Left colon (tissue), 2 donors: ENCODE data around the gene NTHL1. TPM values are rescaled to one million over a fixed set of nuclear protein-coding genes. Genes with fewer than 3 reads are reported as not detected.
"Not testable (repeated sequence)": the region's sequence is repeated elsewhere in the genome, so short reads cannot be mapped to it uniquely, and the experiment has no call there.

ENCODE experiments used
- ATAC-seq: fragments of 200-7000 bp; cut with Tn5 transposase; one replicate; pipeline ENCODE4 v1.9.1; 2020; ENCODE audit warnings: mild to moderate bottlenecking, moderate library complexity
- DNase-seq, 2 donors: peaks; one replicate each; pipeline ENCODE4 v3.0.0-alpha.2; 2020
- intact Hi-C, 2 donors: fragments of 100-400 bp; cut with DNase I in 1 of 2; cut with micrococcal nuclease in 1 of 2; formaldehyde crosslinking; loops; one replicate each; pipeline versions ENCODE4 v1.11.2 to v1.14.0; 2022; cut with DNase I, micrococcal nuclease
- total RNA-seq, 2 donors: library from RNA; stranded (reverse); fragmentation: NEBNext Ultra II Directional; extraction: Animal tissue kit (Norgen Biotek cat#: 25700); gene quantifications; one replicate each; pipeline ENCODE4 v1.2.1, GENCODE V29; 2021
- donor health status: DM: no; HTN: no; CAD: no.
- donor health status: DM: yes; HTN: yes; CAD: no.

Gene NTHL1
- total RNA-seq, 2 donors from 2014 or later: 27.3 to 29.5 TPM

DNA sequence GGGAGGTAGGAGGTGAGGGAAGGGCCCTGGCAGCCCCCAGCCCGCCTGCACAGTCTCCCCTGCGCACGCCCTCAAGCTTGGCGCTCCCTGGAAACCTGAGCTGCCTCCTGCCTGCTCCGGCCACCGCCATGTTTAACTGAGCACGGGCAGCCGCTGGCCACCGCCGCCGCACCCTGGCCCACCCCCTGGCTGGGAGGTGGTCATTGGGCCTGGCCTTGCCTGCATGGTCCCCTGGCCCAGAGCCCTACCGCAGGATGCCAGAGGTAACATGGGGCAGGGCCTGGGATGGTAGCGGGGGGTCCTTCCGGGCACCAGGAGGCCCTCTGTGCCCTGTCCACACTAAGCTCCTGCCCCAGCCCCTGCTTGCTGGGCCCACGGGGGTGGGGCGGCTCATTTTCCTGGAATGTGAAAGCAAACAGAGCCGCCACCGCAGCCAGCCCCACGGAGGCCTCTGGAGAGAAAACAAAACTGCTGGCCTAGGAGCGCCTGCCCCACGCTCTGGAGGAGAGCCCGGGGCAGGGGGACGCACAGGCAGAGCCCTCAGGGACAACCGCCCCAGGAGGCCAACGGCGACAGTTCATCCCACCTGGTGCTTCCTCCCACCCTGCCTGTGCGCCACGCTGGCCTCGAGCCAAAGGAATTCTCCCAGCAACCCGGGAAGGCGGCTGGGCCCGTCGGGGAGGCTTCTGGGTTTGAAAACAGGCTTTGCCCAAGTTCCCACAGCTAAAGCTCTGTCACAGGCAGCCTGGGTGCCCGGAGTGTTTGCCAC, 12.0 kb downstream of the NTHL1 start:
- ATAC-seq: peak; percentile 4
- peak in 1 of 2 donors; percentile 62 for DNase-seq
- intact Hi-C loops: no loop called here

GRCh38 chr16:2034696-2035430, 12.8 kb downstream of the NTHL1 start:
- intact Hi-C loops: no loop called here
- ATAC-seq (no peak), DNase-seq (no peak)

DNA sequence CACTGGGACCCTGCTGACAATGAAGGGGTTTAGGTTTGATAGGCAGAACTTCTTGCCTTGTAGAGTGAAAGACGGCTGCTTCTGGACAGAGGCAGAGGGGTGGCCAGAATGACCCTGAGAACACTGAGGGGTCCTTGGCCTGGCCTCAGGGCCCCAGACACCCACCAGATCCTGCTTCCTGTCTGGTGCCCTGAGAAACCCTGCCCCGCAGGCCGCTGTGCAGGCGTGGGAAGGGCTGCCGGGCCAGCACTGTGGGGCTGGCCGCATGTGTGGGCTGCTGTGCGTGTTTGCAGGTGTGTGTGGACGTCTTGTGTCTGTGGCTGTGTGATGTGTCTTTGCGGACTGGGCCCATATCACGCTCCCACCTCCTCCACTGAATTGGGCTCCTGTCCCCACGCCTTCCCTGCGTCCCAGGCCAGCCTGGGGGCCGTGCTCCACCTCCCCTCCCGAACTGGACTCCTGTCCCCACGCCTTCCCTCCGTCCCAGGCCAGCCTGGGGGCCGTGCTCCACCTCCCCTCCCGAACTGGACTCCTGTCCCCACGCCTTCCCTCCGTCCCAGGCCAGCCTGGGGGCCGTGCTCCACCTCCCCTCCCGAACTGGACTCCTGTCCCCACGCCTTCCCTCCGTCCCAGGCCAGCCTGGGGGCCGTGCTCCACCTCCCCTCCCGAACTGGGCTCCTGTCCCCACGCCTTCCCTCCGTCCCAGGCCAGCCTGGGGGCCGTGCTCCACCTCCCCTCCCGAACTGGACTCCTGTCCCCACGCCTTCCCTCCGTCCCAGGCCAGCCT, 13.5 kb downstream of the NTHL1 start:
- DNase-seq, intact Hi-C loops, ATAC-seq: not testable (repeated sequence)

DNA sequence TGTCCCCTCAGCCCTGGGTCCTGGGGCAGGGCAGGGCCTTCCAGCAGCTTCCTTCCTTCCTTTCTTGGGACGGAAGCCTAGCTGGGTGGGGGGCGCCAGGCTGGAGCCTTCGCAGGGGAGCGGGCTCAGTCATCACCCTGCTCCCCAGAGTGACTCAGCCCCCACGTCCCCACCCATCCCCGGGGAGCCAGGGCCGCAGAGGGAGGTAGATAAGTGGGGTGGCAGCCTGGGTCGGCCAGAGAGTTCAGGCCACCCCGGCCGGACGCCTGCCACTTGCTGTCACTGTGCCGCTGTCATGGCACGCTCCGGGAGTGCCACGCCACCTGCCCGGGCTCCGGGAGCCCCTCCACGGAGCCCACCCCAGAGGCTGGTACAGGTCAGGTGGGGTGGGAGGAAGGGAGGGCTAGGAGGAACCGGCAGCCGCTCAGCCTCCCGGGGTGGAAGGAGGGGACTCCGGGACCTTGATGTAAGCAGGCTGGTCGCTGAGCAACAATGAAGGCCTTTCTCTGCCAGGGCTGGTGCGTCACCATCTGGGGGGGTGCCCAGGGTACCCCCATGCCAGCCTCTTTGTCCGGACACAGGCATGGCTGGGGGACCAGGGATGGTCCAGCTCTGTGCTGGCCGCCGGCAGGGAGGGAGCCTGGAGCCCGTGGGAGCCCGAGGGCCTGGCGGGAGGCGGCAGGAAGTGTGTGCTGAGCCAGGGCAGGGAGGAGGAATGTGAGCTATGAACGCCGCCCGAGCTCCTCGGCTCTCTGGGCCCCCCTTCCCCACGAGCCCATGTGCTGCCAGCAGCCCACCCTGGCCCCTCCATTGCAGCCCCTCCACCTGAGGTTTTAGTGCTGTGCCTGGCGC, 14.4 kb downstream of the NTHL1 start:
- DNase-seq (peak in 1 of 2 donors; percentile 30), ATAC-seq (peak; percentile 20)
- intact Hi-C loops: no loop called here

DNA sequence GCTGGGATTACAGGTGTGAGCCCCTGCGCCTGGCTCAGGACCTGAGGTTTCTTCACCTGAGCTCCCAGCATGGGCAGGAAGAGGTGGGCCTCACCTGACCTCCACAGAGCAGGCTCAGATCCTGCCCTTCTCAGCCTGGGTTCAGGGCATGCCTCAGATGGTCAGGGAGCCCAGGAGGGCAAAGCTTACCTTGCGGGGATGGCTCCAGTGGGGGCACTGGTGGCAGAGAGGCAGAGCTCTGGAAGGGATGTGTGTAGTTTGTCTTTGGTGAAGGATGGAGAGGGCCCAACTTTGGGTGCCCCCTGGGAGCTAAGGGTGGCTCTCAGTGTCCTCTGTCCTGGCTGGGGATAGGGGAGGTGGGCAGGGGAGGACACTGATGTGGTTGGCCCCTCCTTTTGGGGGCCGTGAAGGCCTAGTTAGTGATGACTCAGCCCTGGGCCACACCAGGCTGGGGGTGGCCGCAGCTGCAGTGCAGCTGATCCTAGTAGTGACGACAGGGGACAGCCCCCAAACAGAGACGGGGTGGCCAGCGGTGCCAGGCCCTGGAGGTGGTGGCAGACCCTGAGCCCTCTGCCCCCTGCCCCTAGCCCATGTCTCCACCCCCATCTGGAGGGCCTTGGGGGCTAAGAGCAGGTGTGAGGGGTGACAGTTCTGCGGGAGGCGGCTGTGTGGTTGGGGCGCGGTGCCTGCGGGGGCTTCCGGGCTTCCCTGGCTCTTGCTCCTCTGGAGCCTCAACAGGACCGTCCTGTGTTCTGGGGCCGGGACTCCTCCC, 15.2 kb downstream of the NTHL1 start:
- ATAC-seq (no peak), DNase-seq (no peak)
- intact Hi-C loops: no loop called here

- ATAC-seq: no peak
- no peak for DNase-seq
- intact Hi-C loops: no loop called here
These were observed 16.5 kb downstream of the NTHL1 start for GRCh38 chr16:2031081-2031577.

- DNase-seq (no peak), ATAC-seq (no peak)
- intact Hi-C loops: no loop called here
These were observed 17.6 kb downstream of the NTHL1 start for GRCh38 chr16:2030036-2030435.

DNA sequence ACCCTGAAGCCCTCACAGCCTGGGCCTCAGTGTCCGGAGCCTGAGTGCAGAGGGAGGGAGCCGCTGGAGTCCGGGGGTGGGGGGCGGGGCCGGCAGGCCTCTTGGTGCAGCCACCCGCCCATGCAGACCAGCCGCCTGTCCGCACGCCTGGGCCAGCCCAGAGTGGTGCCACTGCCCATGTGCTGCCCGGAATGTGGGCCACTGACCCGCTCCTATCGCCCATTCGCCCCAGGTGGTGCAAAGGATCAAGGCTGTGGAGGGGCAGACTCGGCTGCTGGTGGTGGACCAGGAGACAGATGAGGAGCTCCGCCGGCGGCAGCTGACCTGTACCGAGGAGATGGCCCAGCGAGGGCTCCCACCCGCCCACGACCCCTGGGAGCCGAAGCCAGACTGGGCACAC, 18.3 kb downstream of the NTHL1 start:
- intact Hi-C loops: loop anchor here in 1 of 2 donors (5.0 kb wide), 1 partner anchor 113 kb away; no protein-coding TSS in a partner anchor
- DNase-seq: no peak

DNA sequence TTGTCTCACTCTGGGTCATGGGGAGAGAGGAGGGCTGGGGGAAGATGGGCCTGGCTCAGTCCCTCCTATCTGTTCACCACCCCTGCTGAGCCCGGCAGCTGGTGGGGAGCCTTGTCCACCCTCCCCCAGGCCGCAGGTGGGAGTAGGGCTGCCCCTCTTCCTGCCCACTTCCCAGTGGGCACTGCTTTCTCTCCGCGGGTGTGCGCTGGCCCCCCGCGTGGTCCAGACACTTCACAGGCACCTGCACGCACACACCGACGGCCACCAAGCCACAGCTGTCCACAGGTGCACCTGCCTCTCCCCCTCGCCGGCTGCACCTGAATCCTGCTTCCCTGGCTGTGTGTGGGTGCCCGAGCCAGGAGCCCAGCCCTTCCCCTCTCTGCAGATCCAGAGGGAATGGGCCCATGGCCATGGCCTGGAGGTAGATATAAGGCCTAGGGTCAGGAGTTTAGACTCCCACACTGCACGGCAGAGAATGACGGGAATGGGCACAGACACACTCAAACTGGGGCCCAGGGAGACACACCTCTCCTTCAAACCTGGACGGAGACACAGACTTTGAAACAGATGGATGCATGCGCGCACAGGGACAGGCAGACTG, 18.9 kb downstream of the NTHL1 start:
- intact Hi-C loops: loop anchor here in 1 of 2 donors (5.0 kb wide), 1 partner anchor 114 kb away; no protein-coding TSS in a partner anchor
- no peak for ATAC-seq
- DNase-seq: no peak

More for the DNA sequence above, 18.3 kb downstream of the NTHL1 start:
- ATAC-seq: no peak

DNA sequence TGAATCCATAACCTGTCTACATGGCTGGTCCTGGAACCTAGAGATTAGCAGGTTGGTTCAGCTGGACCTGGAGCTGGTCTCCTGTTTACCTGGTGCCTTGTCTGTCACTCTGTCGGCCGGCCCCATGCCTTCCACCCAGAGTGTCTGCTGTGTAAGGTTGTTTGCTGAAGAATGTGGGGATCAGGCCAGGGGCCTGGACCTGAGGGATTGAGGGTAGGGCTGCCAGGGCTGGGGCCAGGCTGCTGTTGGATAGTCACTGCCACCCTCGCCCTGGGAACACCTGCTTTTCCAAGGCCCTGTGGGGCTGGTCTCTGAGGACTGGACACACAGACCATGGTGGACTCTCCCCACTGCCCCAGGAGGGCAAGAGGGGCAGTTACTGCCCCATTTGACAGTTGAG, 19.5 kb downstream of the NTHL1 start:
- ATAC-seq (no peak), DNase-seq (no peak)
- intact Hi-C loops: loop anchor here in 1 of 2 donors (5.0 kb wide), 1 partner anchor 114 kb away; no protein-coding TSS in a partner anchor

- peak in 1 of 2 donors; percentile 21 for DNase-seq
- peak; percentile 20 for ATAC-seq
- intact Hi-C loops: loop anchor here in 1 of 2 donors (5.0 kb wide), 1 partner anchor 115 kb away; no protein-coding TSS in a partner anchor
These were observed 20.3 kb downstream of the NTHL1 start for GRCh38 chr16:2027024-2028010.

- peak; percentile 33 for ATAC-seq
- no peak for DNase-seq
- intact Hi-C loops: loop anchor here in 1 of 2 donors (5.0 kb wide), 1 partner anchor 116 kb away; no protein-coding TSS in a partner anchor
These were observed 21.1 kb downstream of the NTHL1 start, which contains the start of gene NHERF2 for GRCh38 chr16:2026461-2027023. Gene NHERF2 (plus strand): TSS chr16:2026902. CDS start chr16:2027006, 104 bp downstream.

- ATAC-seq (no peak), DNase-seq (no peak)
- intact Hi-C loops: loop anchor here in 1 of 2 donors (5.0 kb wide), 1 partner anchor 116 kb away; no protein-coding TSS in a partner anchor
These were observed 21.7 kb downstream of the NTHL1 start for GRCh38 chr16:2025878-2026460.

GRCh38 chr16:2025251-2025650, 22.4 kb downstream of the NTHL1 start:
- ATAC-seq (no peak), DNase-seq (no peak)
- intact Hi-C loops: loop anchor here in 1 of 2 donors (5.0 kb wide), 1 partner anchor 117 kb away; no protein-coding TSS in a partner anchor

DNA sequence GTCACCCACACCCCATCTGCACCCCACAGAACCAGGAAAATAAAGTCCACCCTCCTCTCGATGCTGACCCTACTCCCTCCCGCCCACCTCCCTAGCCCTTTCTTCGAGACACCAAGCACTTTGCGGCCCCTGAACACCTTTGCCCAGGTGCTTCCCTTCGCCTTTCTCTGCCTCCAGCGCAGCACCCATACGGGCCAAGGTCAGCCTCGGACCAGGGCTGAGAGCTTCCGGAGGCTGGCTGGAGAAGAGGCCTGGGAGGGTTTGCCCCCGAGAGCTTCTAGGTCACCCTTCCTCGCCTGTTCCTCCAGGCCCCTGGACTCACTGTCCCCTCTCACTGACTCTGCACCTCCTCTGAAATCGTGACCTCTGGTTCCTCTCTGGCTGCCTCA, 23.6 kb downstream of the NTHL1 start:
- no peak for DNase-seq
- no peak for ATAC-seq
- intact Hi-C loops: no loop called here
